GM12875 (cell line): ENCODE measurements around the gene PRRG2.
"Not testable (repeated sequence)": the region's sequence is repeated elsewhere in the genome, so short reads cannot be mapped to it uniquely, and the experiment has no call there.

Experiments
- H3K4me3 ChIP-seq: one replicate; pipeline ENCODE4 v1.5.1; 2011; ENCODE audit warnings: low read depth, low read length, control low read depth
- TF ChIP-seq, protein P1 (sequence below): IDR thresholded peaks from 2 replicates; pipeline ENCODE4 v1.5.1; 2011; ENCODE audit warnings: low read depth, mild to moderate bottlenecking, control low read depth, inconsistent platforms, low read length, moderate library complexity, borderline replicate concordance; ENCODE audit not compliant: insufficient read depth

The PRRG2 gene

DNA sequence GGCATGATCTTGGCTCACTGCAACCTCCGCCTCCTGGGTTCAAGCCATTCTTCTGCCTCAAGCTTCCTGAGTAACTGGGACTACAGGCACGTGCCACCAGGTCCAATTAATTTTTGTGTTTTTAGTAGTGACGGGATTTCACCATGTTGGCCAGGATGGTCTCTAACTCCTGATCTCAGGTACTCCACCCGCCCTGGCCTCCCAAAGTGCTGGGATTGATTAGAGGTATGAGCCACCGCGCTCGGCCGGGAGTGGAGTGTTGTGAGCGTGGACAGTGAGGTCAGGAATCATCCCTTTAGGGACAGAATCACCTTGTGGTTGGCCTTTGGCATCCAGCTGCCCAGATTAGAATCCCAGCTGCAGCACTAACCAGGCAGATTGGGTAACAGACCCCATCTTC lies 48.5 kb downstream of the PRRG2 start:
- H3K4me3 ChIP-seq = no peak overlapping the region

DNA sequence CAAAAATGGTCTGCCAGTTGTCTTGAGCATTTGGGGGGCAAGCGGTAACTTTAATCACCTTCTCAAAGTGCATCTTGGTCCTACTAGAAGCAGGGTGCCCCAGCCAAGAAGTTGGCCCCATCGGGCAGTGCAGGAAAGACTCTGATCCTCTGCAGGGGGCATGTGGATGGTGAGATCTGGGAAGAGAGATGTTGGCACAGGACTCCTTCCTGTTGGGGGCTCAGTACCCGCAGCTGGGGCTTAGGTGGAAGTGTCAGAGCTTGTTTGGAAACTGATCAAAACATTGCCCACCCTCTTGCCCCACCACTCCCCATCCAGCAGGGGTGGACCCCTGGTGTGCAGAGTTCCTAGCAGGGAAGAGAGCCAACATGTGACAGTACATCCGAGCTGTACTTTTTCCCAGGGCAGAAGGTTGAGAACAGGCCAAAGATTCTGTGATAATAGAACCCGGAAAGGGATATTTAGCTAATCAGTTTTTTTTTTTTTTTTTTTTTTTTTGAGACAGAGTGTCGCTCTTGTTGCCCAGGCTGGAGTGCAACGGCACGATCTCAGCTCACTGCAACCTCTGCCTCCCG lies 50.0 kb downstream of the PRRG2 start:
- H3K4me3 ChIP-seq = no peak overlapping the region
- TF ChIP-seq, protein P1, sequence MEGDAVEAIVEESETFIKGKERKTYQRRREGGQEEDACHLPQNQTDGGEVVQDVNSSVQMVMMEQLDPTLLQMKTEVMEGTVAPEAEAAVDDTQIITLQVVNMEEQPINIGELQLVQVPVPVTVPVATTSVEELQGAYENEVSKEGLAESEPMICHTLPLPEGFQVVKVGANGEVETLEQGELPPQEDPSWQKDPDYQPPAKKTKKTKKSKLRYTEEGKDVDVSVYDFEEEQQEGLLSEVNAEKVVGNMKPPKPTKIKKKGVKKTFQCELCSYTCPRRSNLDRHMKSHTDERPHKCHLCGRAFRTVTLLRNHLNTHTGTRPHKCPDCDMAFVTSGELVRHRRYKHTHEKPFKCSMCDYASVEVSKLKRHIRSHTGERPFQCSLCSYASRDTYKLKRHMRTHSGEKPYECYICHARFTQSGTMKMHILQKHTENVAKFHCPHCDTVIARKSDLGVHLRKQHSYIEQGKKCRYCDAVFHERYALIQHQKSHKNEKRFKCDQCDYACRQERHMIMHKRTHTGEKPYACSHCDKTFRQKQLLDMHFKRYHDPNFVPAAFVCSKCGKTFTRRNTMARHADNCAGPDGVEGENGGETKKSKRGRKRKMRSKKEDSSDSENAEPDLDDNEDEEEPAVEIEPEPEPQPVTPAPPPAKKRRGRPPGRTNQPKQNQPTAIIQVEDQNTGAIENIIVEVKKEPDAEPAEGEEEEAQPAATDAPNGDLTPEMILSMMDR = no peak

More for the DNA sequence above, 48.5 kb downstream of the PRRG2 start:
- TF ChIP-seq, protein P1 = no peak

DNA sequence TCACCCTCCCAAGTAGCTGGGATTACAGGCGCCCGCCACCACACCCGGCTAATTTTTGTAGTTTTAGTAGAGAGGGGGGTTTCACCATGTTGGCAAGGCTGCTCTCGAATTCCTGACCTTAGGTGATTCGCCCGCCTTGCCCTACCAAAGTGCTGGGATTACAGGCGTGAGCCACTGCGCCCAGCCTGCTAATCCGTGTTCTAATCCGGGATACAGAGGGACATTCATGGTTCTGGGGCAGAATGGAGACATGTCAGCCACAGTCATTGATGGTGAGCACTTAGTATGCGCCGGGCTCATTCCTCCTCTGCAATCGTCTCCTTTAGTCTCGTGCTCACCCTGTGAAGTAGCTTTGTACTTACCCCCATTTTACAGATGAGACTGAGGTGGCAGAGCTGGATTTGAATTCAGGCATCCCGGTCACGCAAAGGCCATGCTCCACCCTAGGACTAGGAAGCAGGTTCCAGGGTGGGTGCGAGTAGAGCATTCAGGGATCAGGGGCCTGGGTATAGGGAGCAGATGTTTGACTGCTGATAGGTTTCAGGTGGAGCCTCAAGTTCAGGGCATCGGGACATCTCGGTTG lies 50.6 kb downstream of the PRRG2 start:
- TF ChIP-seq, protein P1 = no peak
- H3K4me3 ChIP-seq = no peak overlapping the region

DNA sequence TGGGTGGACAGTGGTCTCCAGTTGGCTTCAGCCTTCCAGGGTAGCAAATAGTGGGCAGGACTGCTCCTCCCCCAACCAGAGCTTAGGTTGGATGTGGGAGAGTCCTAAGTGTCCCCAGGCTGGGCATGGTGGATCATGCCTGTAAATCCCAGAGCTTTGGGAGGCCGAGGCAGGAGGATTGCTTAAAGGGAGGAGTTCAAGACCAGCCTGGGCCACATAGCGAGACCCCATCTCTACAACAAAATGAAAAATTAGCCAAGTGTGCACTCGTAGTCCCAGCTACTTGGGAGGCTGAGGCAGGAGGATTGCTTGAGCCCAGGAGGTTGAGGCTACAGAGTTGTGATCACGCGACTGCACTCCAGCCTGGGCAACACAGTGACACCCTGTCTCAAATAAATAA lies 51.5 kb downstream of the PRRG2 start:
- TF ChIP-seq, protein P1 = no peak
- no peak overlapping the region for H3K4me3 ChIP-seq

DNA sequence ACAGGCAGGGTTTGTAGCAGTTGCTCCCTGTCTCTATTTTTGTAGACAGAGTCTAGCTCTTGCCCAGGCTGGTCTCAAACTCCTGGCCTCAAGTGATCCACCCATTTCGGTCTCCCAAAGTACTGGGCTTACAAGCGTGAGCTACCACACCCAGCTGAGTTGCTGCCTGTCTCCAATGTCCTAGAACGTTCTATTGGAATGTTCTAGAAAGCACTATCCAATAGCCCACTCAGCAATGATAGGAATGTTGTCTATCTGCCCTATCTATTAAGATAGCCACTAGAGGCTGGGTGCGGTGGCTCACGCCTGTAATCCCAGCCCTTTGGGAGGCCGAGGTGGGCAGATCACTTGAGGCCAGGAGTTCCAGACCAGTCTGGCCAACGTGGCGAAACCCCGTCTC lies 52.2 kb downstream of the PRRG2 start:
- not testable (repeated sequence) for H3K4me3 ChIP-seq

DNA sequence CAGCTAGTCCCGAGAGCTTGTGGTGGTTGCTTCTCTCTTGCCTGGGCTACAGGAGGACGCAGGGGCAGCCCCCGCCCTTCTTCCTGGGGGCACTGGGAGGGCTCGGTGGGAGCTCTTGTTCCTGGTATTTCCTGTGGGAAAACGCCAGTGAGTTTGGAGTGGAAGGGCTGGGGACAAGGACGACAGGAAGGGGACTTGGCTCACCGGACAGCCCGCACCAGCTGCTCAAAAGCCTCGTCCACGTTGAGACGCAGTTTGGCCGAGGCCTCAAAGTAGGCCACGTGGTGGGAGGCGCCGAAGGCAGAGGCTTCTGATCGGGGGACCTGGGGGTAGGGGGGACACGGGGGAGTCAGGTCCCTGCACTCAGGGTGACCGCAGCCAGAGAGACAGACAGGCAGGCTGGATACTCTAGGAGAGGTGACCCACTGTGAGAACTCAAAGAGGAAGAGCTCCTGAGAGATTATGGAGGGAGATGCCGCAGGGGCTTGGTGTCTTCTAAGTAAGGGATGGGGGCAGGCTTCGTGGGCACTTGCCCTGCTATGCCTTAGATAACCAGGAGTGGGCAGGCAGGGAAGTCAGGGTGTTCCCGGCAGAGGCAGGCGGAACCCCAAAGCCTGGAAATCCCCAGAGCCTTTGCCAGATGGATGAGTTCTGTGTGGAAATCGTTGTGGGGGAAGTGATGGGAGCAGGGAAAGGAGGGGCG lies 54.6 kb downstream of the PRRG2 start:
- no peak overlapping the region for H3K4me3 ChIP-seq
- TF ChIP-seq, protein P1 = no peak

DNA sequence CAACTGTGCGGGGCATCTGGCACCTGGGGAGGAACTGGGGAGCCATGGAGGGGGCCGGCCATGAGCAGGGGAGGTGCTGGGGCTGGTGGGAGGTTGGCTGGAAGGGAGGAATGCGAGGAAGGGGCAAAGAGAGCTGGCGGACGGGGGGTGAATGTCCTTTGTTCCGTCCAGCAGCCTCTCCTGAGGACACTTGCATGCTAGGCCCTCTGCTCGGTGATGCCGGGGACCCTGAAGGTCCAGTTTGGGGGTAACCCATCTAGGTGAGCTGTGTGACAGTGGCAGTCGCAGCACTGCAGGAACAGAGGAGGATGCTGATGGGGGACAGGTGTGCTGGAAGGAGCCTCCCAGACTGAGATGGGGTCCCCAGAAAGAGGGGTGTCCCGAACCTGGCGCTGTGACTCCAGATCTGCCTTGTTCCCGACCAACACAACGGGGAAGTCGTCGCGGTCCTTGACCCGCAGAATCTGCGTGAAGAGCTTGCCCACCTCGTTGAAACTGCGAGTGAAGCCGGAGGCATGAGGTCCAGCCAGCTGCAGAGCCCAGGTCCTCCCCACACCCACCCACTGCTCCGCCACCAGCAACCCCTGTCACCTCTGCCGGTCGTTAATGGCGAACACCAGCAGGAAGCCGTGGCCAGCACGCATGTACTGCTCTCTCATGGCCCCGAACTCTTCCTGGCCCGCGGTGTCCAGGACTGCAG lies 55.3 kb downstream of the PRRG2 start:
- no peak overlapping the region for H3K4me3 ChIP-seq
- TF ChIP-seq, protein P1 = no peak
